MCF 10A (cell line): ENCODE data around the gene ADGRA3. TPM values are rescaled to one million over a fixed set of nuclear protein-coding genes. Genes with fewer than 3 reads are reported as not detected.

Experiments
- BruUV-seq: library from RNA; stranded (reverse); fragments of 400-500 nt; replicated peaks from 2 replicates; lab custom pipeline; 2021; lab: Mats Ljungman, UMichigan
- CTCF ChIA-PET: fragments of 300-600 bp; sonication (Branson Sonifier 250); formaldehyde crosslinking; extraction: SDS; loops from one replicate; lab custom pipeline; 2021; ENCODE audit warnings: antibody characterized with exemption, inconsistent platforms; lab: Yijun Ruan, JAX
- POLR2A ChIA-PET: fragments of 300-600, 350-650 bp; sonication (Branson Sonifier 250); formaldehyde crosslinking; extraction: SDS; loops from one replicate; lab custom pipeline; 2020; ENCODE audit warnings: antibody characterized with exemption, inconsistent platforms; lab: Yijun Ruan, JAX
- DNase-seq: peaks from one replicate; pipeline ENCODE4 v3.0.0-alpha.2; 2018; ENCODE audit not compliant: unreplicated experiment
- H3K27ac Mint-ChIP-seq: one replicate; pipeline ENCODE4 v1.8.0; 2022; ENCODE audit warnings: mild to moderate bottlenecking, low read depth, mixed read lengths; ENCODE audit not compliant: unreplicated experiment
- H3K27me3 Mint-ChIP-seq: one replicate; pipeline ENCODE4 v1.8.0; 2022; ENCODE audit warnings: mixed read lengths; ENCODE audit not compliant: insufficient read depth, unreplicated experiment
- H3K36me3 Mint-ChIP-seq: one replicate; pipeline ENCODE4 v1.8.0; 2022; ENCODE audit warnings: mild to moderate bottlenecking, moderate library complexity, mixed read lengths; ENCODE audit not compliant: insufficient read depth, unreplicated experiment
- H3K4me1 Mint-ChIP-seq: one replicate; pipeline ENCODE4 v1.8.0; 2022; ENCODE audit warnings: mixed read lengths; ENCODE audit not compliant: insufficient read depth, unreplicated experiment
- H3K4me3 Mint-ChIP-seq: one replicate; pipeline ENCODE4 v1.8.0; 2022; ENCODE audit warnings: mild to moderate bottlenecking, moderate library complexity, mixed read lengths; ENCODE audit not compliant: unreplicated experiment
- H3K9me3 Mint-ChIP-seq: one replicate; pipeline ENCODE4 v1.8.0; 2022; ENCODE audit warnings: mixed read lengths; ENCODE audit not compliant: unreplicated experiment
- CTCF ChIP-seq: fragments of 200-600 bp; IDR thresholded peaks from one replicate; pipeline ENCODE4 v1.8.0; 2022; ENCODE audit warnings: antibody characterized with exemption, mild to moderate bottlenecking; ENCODE audit not compliant: unreplicated experiment
- intact Hi-C: fragments of 100-400 bp; cut with micrococcal nuclease; formaldehyde crosslinking; loops from 2 replicates; pipeline ENCODE4 v1.14.1; 2022
- total RNA-seq: library from RNA; stranded (reverse); gene quantifications from 2 replicates; pipeline ENCODE4 v1.2.3, GENCODE V29; 2022

The ADGRA3 gene
- total RNA-seq, 1 experiment from 2014 or later: 25.2 TPM

DNA sequence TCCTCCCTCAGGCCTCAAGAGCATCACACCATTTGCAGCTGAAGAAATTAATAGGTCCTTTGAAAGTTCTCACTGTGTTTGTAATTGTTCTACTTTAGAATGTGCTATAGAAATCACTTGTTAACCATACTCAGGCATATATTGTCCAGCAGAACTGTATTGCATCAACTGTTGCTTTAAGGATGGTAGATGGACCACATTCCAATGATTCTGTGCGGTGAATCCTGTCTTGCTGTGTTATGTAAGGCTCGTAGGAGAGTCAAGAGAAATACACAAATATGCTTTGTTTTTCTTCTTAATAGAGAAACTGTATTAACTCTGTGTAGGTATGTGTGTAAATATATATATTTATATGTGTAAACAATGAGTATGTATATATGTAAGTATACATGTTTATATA lies 6.3 kb upstream of the ADGRA3 start:
- no peak overlapping the region for H3K4me3 Mint-ChIP-seq
- no peak for DNase-seq
- ChIA-PET CTCF (interaction anchor here (1.1 kb wide), 2 partner anchors 85 to 87 kb away, joined by 3 to 4 read pairs; no protein-coding TSS in a partner anchor), POLR2A (no interaction called here)
- TF ChIP-seq CTCF: no peak
- H3K9me3 Mint-ChIP-seq: no peaks in the 10 kb centered on the region
- no peaks in the 10 kb centered on the region for H3K27me3 Mint-ChIP-seq
- BruUV-seq: no TSS peak
- no peak overlapping the region for H3K27ac Mint-ChIP-seq
- intact Hi-C loops: no loop called here
- H3K4me1 Mint-ChIP-seq: no peaks in the 10 kb centered on the region
- H3K36me3 Mint-ChIP-seq: no peaks in the 10 kb centered on the region

- DNase-seq: no peak
- TF ChIP-seq CTCF: no peak
- no peak overlapping the region for H3K4me3 Mint-ChIP-seq
- ChIA-PET POLR2A (no interaction called here), CTCF (interaction anchor here (0.6 kb wide), 1 partner anchor 157 kb away, joined by 4 read pairs; no protein-coding TSS in a partner anchor)
- H3K4me1 Mint-ChIP-seq: peaks cover 7% of the 10 kb centered on the region
- H3K9me3 Mint-ChIP-seq: no peaks in the 10 kb centered on the region
- intact Hi-C loops: no loop called here
- no TSS peak for BruUV-seq
- no peak overlapping the region for H3K27ac Mint-ChIP-seq
- H3K36me3 Mint-ChIP-seq: no peaks in the 10 kb centered on the region
- no peaks in the 10 kb centered on the region for H3K27me3 Mint-ChIP-seq
Measured at GRCh38 chr4:22521240-22521639, 5.4 kb upstream of the ADGRA3 start.

- Mint-ChIP-seq H3K27me3 (no peaks in the 10 kb centered on the region), H3K4me3 (peak overlapping the region; percentile 89), H3K27ac (peak overlapping the region; percentile 89), H3K9me3 (no peaks in the 10 kb centered on the region), H3K4me1 (peaks cover 20% of the 10 kb centered on the region), H3K36me3 (peaks cover 4% of the 10 kb centered on the region)
- ChIA-PET POLR2A (interaction anchor here (0.7 to 4.7 kb wide), 24 partner anchors 9 to 868 kb away, joined by 3 to 88 read pairs (median 4); no protein-coding TSS in a partner anchor), CTCF (interaction anchor here (0.6 to 1.7 kb wide), 9 partner anchors 9 to 177 kb away, joined by 3 to 11 read pairs (median 3); no protein-coding TSS in a partner anchor)
- no peak for TF ChIP-seq CTCF
- intact Hi-C loops: loop anchor here (2.0 to 5.0 kb wide), 6 partner anchors 15 to 172 kb away; no protein-coding TSS in a partner anchor
- peak; percentile 82 for DNase-seq
- no TSS peak for BruUV-seq
Measured at GRCh38 chr4:22515145-22515887, 550 bp downstream of the ADGRA3 start.

DNA sequence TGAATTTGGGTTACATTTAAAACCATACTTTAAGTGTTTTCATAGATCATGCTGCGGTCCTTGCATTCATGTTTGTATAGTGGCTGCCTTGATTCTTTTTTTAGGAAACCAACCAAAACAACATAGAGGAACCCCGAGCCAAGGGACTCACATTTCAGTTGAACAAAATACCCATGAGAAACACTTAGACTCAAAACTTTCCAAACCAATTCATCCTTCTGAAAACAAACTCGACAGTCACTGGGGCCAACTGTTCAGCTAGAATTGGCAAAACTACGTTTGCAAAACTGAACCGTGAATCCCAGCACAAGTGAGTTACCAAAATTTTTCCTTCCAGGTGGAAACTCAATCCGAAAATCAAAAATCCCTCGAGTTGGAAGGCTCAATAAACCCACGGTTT lies 1.4 kb downstream of the ADGRA3 start:
- peak overlapping the region; percentile 89 for H3K27ac Mint-ChIP-seq
- peak overlapping the region; percentile 89 for H3K4me3 Mint-ChIP-seq
- intact Hi-C loops: loop anchor here (2.0 kb wide), 2 partner anchors 14 to 42 kb away; no protein-coding TSS in a partner anchor
- no TSS peak for BruUV-seq
- CTCF ChIA-PET: interaction anchor here (0.7 to 1.7 kb wide), 8 partner anchors 13 to 177 kb away, joined by 3 to 11 read pairs (median 3); no protein-coding TSS in a partner anchor
- peaks cover 4% of the 10 kb centered on the region for H3K36me3 Mint-ChIP-seq
- TF ChIP-seq CTCF: no peak
- H3K27me3 Mint-ChIP-seq: no peaks in the 10 kb centered on the region
- DNase-seq: peak; percentile 33
- POLR2A ChIA-PET: interaction anchor here (0.7 to 4.7 kb wide), 20 partner anchors 9 to 867 kb away, joined by 3 to 88 read pairs (median 6); no protein-coding TSS in a partner anchor
- no peaks in the 10 kb centered on the region for H3K9me3 Mint-ChIP-seq
- peaks cover 23% of the 10 kb centered on the region for H3K4me1 Mint-ChIP-seq
